Measurements from ENCODE around the gene ATPAF2. TPM values are rescaled to one million over a fixed set of nuclear protein-coding genes. Genes with fewer than 3 reads are reported as not detected.

The ATPAF2 gene
- total and polyA plus RNA-seq, 10 of the 15 experiments (the other 5 are each of a cell fraction or from before 2014, with no cell fraction given) = 6.5 to 33.0 (median 26.5) TPM

- TF ChIP-seq REST (IDR thresholded peaks at IDR 0.05; ENCODE audit: low read depth, low read length) (no peak), RB1 (IDR thresholded peaks at IDR 0.05; ENCODE audit: borderline replicate concordance) (no peak), ZZZ3 (IDR thresholded peaks at IDR 0.05; ENCODE audit: control insufficient read depth, insufficient read length, low read depth) (no peak), STAT1 (conservative IDR thresholded peaks at IDR 0.05) (no peak), ELK1 (IDR thresholded peaks at IDR 0.05; ENCODE audit: low read depth, low read length) (no peak), CHD4 (IDR thresholded peaks at IDR 0.05) (no peak)
These were observed 3.3 kb downstream of the ATPAF2 start (continued) for GRCh38 chr17:18035704-18036103.
